HG02840 (cell line): Measurements from ENCODE around the gene ETV6.
"Not testable (repeated sequence)": the region's sequence is repeated elsewhere in the genome, so short reads cannot be mapped to it uniquely, and the experiment has no call there.

Experiments used
- ATAC-seq: cut with Tn5 transposase; IDR thresholded peaks from one replicate; pipeline ENCODE4 v1.9.1; 2021; ENCODE audit warnings: mild to moderate bottlenecking, moderate library complexity, moderate number of reproducible peaks; ENCODE audit not compliant: unreplicated experiment, low FRiP score

The ETV6 gene

GRCh38 chr12:11666131-11667050 lies 16.9 kb downstream of the ETV6 start:
- ATAC-seq = no peak

GRCh38 chr12:11667171-11667570 lies 17.7 kb downstream of the ETV6 start:
- ATAC-seq = no peak

- no peak for ATAC-seq
Observed at GRCh38 chr12:11668611-11669010, 19.1 kb downstream of the ETV6 start.

GRCh38 chr12:11669348-11669747 lies 19.9 kb downstream of the ETV6 start:
- no peak for ATAC-seq

- no peak for ATAC-seq
Observed at GRCh38 chr12:11672256-11673191, 23.1 kb downstream of the ETV6 start.

GRCh38 chr12:11673666-11674461 lies 24.4 kb downstream of the ETV6 start:
- ATAC-seq = no peak

- ATAC-seq = no peak
Observed at GRCh38 chr12:11674894-11675390, 25.5 kb downstream of the ETV6 start.

GRCh38 chr12:11676052-11676451 lies 26.6 kb downstream of the ETV6 start:
- no peak for ATAC-seq

GRCh38 chr12:11677093-11677492 lies 27.6 kb downstream of the ETV6 start:
- no peak for ATAC-seq

- no peak for ATAC-seq
Observed at GRCh38 chr12:11677752-11678151, 28.3 kb downstream of the ETV6 start.

- ATAC-seq = no peak
Observed at GRCh38 chr12:11678781-11679180, 29.3 kb downstream of the ETV6 start.

- ATAC-seq = no peak
Observed at GRCh38 chr12:11681207-11681606, 31.7 kb downstream of the ETV6 start.

- not testable (repeated sequence) for ATAC-seq
Observed at GRCh38 chr12:11681695-11682094, 32.2 kb downstream of the ETV6 start.

GRCh38 chr12:11684393-11684792 lies 34.9 kb downstream of the ETV6 start:
- ATAC-seq = no peak

GRCh38 chr12:11684811-11685210 lies 35.3 kb downstream of the ETV6 start:
- ATAC-seq = no peak

- ATAC-seq = no peak
Observed at GRCh38 chr12:11685316-11685715, 35.8 kb downstream of the ETV6 start.

- ATAC-seq = no peak
Observed at GRCh38 chr12:11685716-11686115, 36.2 kb downstream of the ETV6 start.

- no peak for ATAC-seq
Observed at GRCh38 chr12:11686120-11686519, 36.6 kb downstream of the ETV6 start.

- no peak for ATAC-seq
Observed at GRCh38 chr12:11687528-11687927, 38.1 kb downstream of the ETV6 start.

GRCh38 chr12:11688379-11688778 lies 38.9 kb downstream of the ETV6 start:
- no peak for ATAC-seq
